ENCODE measurements around the gene CKM.

The CKM gene

DNA sequence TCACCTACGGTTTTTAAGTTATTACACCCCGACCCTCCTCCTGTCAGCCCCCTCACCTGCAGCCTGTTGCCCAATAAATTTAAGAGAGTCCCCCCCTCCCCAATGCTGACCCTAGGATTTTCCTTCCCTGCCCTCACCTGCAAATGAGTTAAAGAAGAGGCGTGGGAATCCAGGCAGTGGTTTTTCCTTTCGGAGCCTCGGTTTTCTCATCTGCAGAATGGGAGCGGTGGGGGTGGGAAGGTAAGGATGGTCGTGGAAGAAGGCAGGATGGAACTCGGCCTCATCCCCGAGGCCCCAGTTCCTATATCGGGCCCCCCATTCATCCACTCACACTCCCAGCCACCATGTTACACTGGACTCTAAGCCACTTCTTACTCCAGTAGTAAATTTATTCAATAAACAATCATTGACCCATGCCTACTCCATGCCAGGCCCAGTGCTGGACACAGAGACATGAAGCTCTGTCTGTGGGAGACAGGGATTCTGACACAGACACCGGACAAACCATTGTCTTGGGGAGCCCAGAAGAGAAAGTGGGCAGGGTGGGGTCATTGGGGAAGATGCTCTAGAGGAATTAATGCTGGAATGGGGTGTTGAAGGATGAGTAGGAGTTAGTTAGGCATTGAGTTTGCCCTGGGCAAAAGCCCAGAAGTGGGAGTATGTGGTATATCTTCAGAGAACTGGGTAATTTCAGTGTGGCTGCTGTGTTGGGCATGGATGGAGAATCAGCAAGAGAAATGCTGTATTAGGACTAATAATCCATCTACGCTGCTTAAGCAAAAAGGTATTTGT lies 19.2 kb downstream of the CKM start:
- no peak for DNase-seq (ENCODE audit: low spot score in 2 of 2)
- no peaks in the 10 kb centered on the region for H3K27me3 ChIP-seq (ENCODE audit: low read depth)
- no peak overlapping the region for H3K4me3 ChIP-seq
- no peaks in the 10 kb centered on the region for H3K36me3 ChIP-seq (replicated peaks)
- H3K4me1 ChIP-seq, result peaks cover 5% of the 10 kb centered on the region
- H3K9me3 ChIP-seq, result no peaks in the 10 kb centered on the region
- in situ Hi-C loops (cut with MboI; ENCODE audit: low sequenced_read_pairs), result no loop called here

DNA sequence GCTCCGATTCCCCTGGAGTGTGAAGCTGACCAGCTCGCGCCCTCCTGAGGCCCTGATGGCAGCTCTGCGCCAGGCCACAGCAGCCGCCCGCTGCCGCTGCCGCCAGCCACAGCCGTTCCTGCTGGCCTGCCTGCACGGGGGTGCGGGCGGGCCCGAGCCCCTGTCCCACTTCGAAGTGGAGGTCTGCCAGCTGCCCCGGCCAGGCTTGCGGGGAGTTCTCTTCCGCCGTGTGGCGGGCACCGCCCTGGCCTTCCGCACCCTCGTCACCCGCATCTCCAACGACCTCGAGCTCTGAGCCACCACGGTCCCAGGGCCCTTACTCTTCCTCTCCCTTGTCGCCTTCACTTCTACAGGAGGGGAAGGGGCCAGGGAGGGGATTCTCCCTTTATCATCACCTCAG lies 20.3 kb downstream of the CKM start:
- no peak overlapping the region for H3K4me3 ChIP-seq
- no peaks in the 10 kb centered on the region for H3K36me3 ChIP-seq (replicated peaks)
- DNase-seq (ENCODE audit: low spot score in 2 of 2), result no peak
- peaks cover 5% of the 10 kb centered on the region for H3K4me1 ChIP-seq
- H3K9me3 ChIP-seq, result no peaks in the 10 kb centered on the region
- no peaks in the 10 kb centered on the region for H3K27me3 ChIP-seq (ENCODE audit: low read depth)
- in situ Hi-C loops (cut with MboI; ENCODE audit: low sequenced_read_pairs), result no loop called here

DNA sequence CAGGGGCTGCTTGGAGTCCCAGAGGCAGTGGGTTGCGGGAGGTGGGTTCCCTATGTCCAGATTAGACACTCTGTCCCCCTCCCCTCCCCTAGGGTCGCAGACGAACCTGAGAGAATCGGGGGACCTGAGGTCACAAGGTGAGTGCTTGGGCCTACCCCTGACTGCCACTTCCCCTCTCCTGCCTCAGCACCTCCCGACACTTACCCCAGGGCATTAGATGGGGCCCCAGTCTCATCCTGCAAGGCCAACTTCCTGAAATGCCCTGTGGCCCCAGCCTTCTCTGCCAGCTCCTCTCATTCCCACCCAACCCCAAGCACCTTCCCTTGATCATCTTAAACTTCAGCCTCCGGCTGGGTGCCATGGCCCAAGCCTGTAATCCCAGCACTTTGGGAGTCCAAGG lies 23.0 kb downstream of the CKM start:
- Histone ChIP-seq H3K4me3 (no peak overlapping the region), H3K9me3 (no peaks in the 10 kb centered on the region), H3K27me3 (ENCODE audit: low read depth) (no peaks in the 10 kb centered on the region), H3K36me3 (replicated peaks) (no peaks in the 10 kb centered on the region; the same call in 1 of the 2 replicates), H3K4me1 (peaks cover 5% of the 10 kb centered on the region)
- no peak for DNase-seq (ENCODE audit: low spot score in 2 of 2)
- in situ Hi-C loops (cut with MboI; ENCODE audit: low sequenced_read_pairs), result no loop called here

DNA sequence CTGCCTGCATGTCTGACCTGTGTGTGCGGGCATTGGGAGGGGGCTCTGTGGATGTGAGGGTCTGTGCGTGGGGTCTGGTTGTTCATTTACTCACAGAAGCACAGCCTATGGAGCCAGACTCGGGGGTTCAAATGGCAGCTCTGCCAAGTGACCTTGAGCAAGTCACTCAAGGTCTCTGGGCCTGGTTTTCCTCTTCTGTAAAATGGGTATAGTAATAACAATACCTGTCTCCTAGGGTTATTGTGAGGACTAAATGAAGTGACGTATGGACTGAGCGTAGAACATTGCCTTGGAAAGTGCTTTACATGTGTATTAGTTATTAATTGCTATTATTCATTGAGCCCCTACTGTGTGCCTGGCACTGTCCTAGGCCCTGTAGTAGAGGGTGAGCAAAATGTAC lies 24.4 kb downstream of the CKM start:
- peaks cover 5% of the 10 kb centered on the region for H3K4me1 ChIP-seq
- in situ Hi-C loops (cut with MboI; ENCODE audit: low sequenced_read_pairs), result no loop called here
- no peaks in the 10 kb centered on the region; the same call in 1 of the 2 replicates for H3K36me3 ChIP-seq (replicated peaks)
- DNase-seq (ENCODE audit: low spot score in 2 of 2), result no peak
- H3K9me3 ChIP-seq, result no peaks in the 10 kb centered on the region
- H3K4me3 ChIP-seq, result no peak overlapping the region
- H3K27me3 ChIP-seq (ENCODE audit: low read depth), result no peaks in the 10 kb centered on the region

DNA sequence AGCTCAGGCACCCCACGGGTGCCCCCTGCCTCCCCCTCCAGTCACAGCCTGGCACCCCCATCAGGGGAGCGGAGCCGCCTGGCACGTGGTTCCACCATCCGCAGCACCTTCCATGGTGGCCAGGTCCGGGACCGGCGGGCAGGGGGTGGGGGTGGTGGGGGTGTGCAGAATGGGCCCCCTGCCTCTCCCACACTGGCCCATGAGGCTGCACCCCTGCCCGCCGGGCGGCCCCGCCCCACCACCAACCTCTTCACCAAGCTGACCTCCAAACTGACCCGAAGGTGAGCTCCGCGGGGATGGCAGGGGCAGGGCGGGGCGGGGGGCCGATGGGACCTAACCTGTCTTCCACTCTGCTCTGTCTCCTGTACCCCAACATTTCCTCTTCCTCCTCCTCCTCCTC lies 25.0 kb downstream of the CKM start:
- Histone ChIP-seq H3K9me3 (no peaks in the 10 kb centered on the region), H3K4me3 (no peak overlapping the region), H3K36me3 (replicated peaks) (no peaks in the 10 kb centered on the region; the same call in 1 of the 2 replicates), H3K4me1 (peaks cover 5% of the 10 kb centered on the region), H3K27me3 (ENCODE audit: low read depth) (no peaks in the 10 kb centered on the region)
- DNase-seq (ENCODE audit: low spot score in 2 of 2), result no peak
- in situ Hi-C loops (cut with MboI; ENCODE audit: low sequenced_read_pairs), result no loop called here

DNA sequence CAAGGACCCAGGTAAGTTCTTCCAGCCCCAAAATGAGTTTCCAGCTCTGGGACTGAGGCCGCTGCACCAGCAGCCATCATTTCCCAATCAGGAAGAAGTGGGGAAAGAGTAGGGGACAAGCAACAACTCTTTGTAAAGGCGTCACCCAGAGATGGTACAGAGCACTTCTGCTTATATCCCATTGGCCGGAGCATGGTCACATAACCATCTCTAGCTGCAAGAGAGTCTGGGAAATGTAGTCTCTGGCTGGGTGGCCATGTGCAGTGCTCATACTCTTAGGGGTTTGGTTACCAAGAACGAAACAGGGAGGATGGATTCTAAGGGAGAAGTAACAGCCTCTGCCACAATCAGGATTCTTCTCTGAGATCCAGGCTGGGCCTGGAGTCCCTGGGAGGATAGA lies 26.3 kb downstream of the CKM start:
- Histone ChIP-seq H3K4me1 (peaks cover 5% of the 10 kb centered on the region), H3K9me3 (no peaks in the 10 kb centered on the region), H3K27me3 (ENCODE audit: low read depth) (no peaks in the 10 kb centered on the region), H3K4me3 (no peak overlapping the region), H3K36me3 (replicated peaks) (peaks cover 3% of the 10 kb centered on the region; the same call in 1 of the 2 replicates)
- in situ Hi-C loops (cut with MboI; ENCODE audit: low sequenced_read_pairs), result no loop called here
- DNase-seq (ENCODE audit: low spot score in 2 of 2), result no peak

DNA sequence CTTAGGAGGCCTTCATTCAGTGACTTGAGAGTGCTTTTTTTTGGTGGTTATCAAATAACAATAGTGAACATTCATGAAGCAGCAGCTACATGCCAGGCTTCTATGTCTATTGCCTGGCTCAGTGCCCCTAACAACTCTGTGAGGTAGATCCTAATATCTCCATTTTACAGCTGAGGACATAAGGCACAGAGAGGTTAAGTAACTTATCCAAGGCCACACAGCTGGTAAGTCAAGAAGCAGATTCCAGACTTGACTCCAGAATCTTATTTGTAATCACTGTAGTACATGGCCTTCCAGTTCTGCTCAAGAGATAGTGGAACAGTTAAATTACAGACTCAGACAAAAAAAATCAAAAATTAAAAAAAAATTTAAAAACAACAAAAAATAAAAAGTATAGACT lies 26.8 kb downstream of the CKM start:
- Histone ChIP-seq H3K27me3 (ENCODE audit: low read depth) (no peaks in the 10 kb centered on the region), H3K4me3 (no peak overlapping the region), H3K4me1 (peaks cover 2% of the 10 kb centered on the region), H3K36me3 (replicated peaks) (peaks cover 3% of the 10 kb centered on the region; the same call in 1 of the 2 replicates), H3K9me3 (no peaks in the 10 kb centered on the region)
- in situ Hi-C loops (cut with MboI; ENCODE audit: low sequenced_read_pairs), result no loop called here
- DNase-seq (ENCODE audit: low spot score in 2 of 2), result no peak

DNA sequence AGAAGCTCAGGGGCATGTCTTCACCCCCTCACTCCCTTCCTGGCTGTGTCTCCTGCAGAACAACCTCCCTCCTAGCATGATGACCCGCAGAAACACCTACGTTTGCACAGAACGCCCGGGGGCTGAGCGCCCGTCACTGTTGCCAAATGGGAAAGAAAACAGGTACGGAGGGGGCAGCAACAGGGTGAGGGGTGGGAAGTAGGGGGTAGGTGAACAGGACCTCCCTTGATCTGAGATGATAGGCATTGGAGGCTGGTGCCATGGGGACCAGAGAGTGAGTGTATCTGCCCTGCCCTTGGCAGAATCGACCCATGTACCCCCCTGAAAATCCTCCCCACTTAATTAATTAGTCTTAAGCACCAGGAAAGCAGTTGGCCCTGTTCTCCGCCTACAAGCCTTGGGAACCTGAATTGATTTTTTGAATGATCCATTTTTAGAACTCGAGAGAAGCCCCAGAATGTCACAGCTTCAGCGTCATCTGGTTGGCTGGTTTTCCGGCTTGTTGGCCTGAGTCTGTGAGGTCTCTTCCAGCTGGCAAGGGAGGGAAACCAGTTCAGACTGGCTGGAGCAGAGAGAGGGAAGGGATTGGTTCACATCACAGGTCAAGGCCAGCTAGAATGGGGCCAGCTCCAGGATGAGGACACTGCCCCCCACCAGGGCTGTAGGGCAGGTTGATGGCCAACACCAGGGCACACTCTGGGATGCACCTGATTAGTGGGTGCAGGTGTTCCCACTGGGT lies 28.2 kb downstream of the CKM start:
- no peak for DNase-seq (ENCODE audit: low spot score in 2 of 2)
- Histone ChIP-seq H3K4me3 (no peak overlapping the region), H3K27me3 (ENCODE audit: low read depth) (no peaks in the 10 kb centered on the region), H3K9me3 (no peaks in the 10 kb centered on the region), H3K36me3 (replicated peaks) (peaks cover 3% of the 10 kb centered on the region; the same call in 1 of the 2 replicates), H3K4me1 (no peaks in the 10 kb centered on the region)
- in situ Hi-C loops (cut with MboI; ENCODE audit: low sequenced_read_pairs), result no loop called here

DNA sequence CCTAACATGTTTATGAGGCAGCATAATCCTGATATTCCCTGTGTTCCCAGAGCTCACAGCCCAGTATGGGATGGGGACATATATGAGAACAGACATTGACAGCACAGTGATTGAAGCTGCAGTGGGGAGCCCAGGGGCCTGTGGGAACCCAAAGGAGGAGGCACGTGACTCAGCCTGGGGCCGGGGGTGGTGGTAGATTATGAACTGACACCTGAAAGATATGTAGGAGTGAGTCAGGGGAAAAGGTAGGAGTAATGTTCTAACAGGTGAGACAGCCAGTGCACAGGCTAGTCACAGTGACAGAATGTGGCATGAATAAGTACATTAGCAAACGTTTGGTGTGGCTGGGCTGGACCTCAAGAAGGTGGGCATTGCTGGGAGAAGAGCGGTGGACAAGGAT lies 29.0 kb downstream of the CKM start:
- peaks cover 3% of the 10 kb centered on the region; the same call in 1 of the 2 replicates for H3K36me3 ChIP-seq (replicated peaks)
- no peaks in the 10 kb centered on the region for H3K4me1 ChIP-seq
- H3K9me3 ChIP-seq, result no peaks in the 10 kb centered on the region
- H3K4me3 ChIP-seq, result no peak overlapping the region
- in situ Hi-C loops (cut with MboI; ENCODE audit: low sequenced_read_pairs), result no loop called here
- no peaks in the 10 kb centered on the region for H3K27me3 ChIP-seq (ENCODE audit: low read depth)
- DNase-seq (ENCODE audit: low spot score in 2 of 2), result no peak

DNA sequence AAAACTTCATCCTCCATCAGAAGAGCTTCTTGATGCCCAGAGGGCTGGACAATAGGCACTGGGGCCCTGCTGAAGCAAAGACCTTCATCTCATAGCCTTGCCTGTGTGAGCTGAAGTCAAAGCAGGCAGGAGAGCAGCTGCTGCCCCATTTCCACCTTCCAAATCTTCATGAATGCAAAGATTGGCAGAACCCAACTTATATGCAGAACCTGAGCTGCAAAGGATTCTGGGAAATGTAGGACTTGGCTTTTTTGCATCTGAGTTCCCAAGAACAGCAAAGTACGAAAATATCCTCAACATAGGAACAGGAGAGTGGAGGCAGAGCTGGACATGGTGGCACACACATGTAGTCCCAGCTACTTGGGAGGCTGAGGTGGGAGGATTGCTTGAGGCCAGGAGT lies 30.8 kb downstream of the CKM start:
- no peaks in the 10 kb centered on the region for H3K27me3 ChIP-seq (ENCODE audit: low read depth)
- H3K4me1 ChIP-seq, result no peaks in the 10 kb centered on the region
- H3K36me3 ChIP-seq (replicated peaks), result peaks cover 7% of the 10 kb centered on the region
- no peak overlapping the region for H3K4me3 ChIP-seq
- no peak for DNase-seq (ENCODE audit: low spot score in 2 of 2)
- no peaks in the 10 kb centered on the region for H3K9me3 ChIP-seq
- in situ Hi-C loops (cut with MboI; ENCODE audit: low sequenced_read_pairs), result no loop called here

DNA sequence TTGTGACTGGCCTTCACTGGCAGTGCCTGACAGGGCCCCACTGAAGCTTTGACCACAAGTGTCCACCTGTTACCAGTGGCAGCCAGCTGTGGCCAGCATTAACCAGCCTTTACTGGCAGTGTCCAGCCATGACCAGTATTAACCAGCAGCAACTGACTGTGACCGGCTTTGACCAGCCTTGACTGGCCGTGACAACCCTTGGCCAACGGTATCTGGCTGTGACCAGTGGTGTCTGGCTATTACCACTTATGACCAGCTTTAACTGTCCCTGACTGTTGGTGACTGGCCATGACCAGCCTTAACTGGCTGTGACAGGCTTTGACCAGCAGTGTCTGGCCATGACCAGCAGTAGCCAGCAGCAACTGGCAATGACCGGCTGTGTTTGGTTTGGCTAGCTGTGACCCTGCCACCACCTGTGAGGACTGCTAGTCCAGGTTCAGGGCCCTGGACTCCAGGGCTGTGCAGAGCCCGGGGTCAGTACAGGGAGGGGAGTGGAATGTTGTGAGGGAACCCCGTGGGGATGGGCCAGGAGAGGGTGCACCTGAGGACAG lies 32.2 kb downstream of the CKM start:
- DNase-seq (ENCODE audit: low spot score in 2 of 2), result no peak
- Histone ChIP-seq H3K27me3 (ENCODE audit: low read depth) (no peaks in the 10 kb centered on the region), H3K4me3 (no peak overlapping the region), H3K9me3 (no peaks in the 10 kb centered on the region), H3K36me3 (replicated peaks) (peaks cover 9% of the 10 kb centered on the region), H3K4me1 (no peaks in the 10 kb centered on the region)
- in situ Hi-C loops (cut with MboI; ENCODE audit: low sequenced_read_pairs), result no loop called here

DNA sequence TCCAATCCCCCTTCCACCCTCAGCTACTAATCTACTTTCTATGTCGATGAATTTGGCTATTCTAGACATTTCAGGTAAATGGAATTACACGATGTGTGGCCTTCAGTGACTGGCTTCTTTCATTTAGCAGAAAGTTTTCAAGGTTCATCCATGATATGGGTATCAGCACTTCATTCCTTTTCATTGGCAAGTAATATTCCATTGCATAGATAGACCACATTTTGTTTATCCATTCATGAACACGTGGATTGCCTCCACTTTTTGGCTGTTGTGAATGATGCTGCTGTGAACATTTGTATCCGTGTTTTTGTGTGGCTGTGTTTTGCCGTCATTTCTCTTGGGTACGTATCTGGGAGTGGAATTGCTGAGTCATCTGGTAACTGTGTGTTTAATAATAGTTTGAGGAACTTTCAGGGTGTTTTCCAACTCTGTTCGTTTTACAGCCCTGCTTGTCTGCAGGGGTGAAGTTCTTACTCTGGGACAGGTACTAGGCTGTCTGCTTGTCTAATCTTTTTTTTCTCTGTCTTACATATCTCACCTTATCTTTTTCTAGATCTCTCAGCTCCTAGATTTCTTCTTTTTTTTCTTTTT lies 39.1 kb downstream of the CKM start:
- Histone ChIP-seq H3K4me3 (no peak overlapping the region), H3K36me3 (replicated peaks) (peaks cover 33% of the 10 kb centered on the region), H3K27me3 (ENCODE audit: low read depth) (no peaks in the 10 kb centered on the region), H3K9me3 (no peaks in the 10 kb centered on the region), H3K4me1 (no peaks in the 10 kb centered on the region)
- in situ Hi-C loops (cut with MboI; ENCODE audit: low sequenced_read_pairs), result no loop called here
- DNase-seq (ENCODE audit: low spot score in 2 of 2), result no peak

DNA sequence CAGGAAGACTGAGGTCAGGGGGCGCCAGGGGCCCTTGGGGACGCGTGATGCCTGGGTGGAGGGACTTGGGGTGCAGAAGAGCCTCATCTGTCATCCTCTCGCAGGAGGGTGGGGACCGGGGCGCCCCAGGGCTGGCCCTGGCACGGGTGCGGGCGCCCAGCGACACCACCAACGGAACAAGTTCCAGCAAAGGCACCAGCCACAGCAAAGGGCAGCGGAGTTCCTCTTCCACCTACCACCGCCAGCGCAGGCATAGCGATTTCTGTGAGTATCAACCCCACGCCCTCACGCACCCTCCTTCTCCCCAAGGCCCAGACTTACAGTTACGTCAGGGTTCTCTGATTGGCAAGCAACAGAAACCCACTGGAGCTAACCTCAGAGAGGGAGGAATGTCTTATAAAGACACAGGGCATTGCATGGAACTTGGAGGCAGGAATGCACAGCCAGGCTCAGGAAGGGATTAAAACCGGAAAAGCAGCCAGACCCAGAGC lies 42.2 kb downstream of the CKM start:
- Histone ChIP-seq H3K27me3 (ENCODE audit: low read depth) (no peaks in the 10 kb centered on the region), H3K4me1 (peaks cover 11% of the 10 kb centered on the region), H3K9me3 (no peaks in the 10 kb centered on the region), H3K4me3 (no peak overlapping the region), H3K36me3 (replicated peaks) (peaks cover 39% of the 10 kb centered on the region)
- DNase-seq (ENCODE audit: low spot score in 2 of 2), result no peak
- in situ Hi-C loops (cut with MboI; ENCODE audit: low sequenced_read_pairs), result no loop called here
